IPS-NIHi11 (cell line): ENCODE measurements around the gene OR51I1.

Experiments
- DNase-seq: peaks from one replicate; pipeline ENCODE4 v3.0.0; 2012; ENCODE audit warnings: mixed read lengths, low spot score

Gene OR51I1

GRCh38 chr11:5441414-5441813 is at the start of gene OR51I1:
OR51I1 (minus strand) TSS chr11:5441514; CDS start chr11:5441514, 0 bp downstream.
- DNase-seq = no peak

- DNase-seq = no peak
These were observed 48.5 kb upstream of the OR51I1 start for GRCh38 chr11:5489576-5490357.

GRCh38 chr11:5488798-5489399 is 47.6 kb upstream of the OR51I1 start:
- DNase-seq = no peak

DNA sequence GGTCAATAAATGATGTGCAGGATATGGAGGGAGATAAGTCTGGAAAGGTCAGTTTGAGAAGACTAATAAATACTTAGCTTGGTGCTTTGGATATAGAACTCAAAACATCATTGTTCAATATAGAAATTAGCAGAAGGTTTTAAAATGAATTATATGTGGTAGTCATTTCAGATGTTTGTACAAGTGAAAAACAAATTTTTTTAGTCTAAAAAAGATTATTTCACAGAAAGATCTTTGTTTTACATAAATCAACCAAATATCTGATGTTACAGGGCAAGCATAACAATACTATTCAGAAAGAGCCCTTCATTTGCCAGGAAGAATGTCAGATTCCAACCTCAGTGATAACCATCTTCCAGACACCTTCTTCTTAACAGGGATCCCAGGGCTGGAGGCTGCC is 47.1 kb upstream of the OR51I1 start, which contains the start of gene OR52D1:
OR52D1 (plus strand) TSS at position 301 of the 400 bp plus-strand sequence; CDS start at position 323, 22 bp downstream.
- no peak for DNase-seq

DNA sequence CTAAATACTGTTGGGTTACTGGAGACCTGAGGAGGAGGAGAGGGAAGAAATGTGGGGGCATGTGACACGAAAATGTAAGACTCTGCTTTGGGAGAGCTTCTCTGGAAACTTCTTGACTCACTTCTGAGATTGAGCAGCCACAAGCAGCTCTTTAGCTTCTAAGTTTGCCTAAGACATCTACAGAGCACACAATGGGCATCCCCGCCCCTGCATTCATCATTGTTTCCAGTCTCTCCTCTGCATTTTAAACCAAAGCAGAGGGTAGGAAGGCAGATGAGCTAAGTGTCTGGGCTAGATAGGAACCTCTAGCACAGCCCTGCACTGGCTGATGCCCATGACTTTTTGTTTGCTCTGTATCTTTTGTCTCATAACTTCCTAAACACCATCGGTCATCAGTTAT is 45.1 kb upstream of the OR51I1 start:
- no peak for DNase-seq

- DNase-seq = no peak
These were observed 44.7 kb upstream of the OR51I1 start for GRCh38 chr11:5486003-5486402.

DNA sequence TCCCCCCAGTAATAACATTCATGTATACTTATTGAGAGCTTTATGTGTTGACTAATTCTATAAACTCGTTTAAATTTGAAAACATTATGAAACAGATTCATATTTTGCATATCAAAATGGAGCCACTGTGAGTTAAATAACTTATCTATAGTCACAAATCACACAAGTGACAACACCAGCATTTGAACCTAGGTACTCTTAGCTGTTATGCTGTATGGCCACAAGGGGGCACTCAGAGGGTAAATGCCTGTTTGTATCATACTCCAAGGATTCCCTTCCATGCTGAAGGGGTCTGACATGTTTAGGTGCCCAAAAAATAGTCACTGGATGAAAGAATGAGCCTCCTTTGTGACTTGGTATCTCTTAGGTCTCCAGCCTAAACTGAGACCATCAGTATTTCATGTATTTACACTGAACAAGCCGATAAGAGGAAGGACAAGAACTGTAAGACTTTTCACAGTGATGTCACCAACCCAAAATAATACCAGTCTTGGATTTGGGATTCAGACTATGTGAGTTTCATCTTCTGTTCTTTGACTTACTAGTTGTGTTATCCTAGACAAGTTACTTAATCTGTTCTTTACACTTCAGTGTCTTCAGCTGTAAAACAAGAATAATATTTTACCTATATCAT is 35.0 kb upstream of the OR51I1 start:
- DNase-seq = peak; percentile 70

- no peak for DNase-seq
These were observed 32.6 kb upstream of the OR51I1 start for GRCh38 chr11:5473921-5474320.

GRCh38 chr11:5467527-5467926 is 26.2 kb upstream of the OR51I1 start:
- no peak for DNase-seq

- no peak for DNase-seq
These were observed 19.8 kb upstream of the OR51I1 start for GRCh38 chr11:5460983-5461621.

- no peak for DNase-seq
These were observed 8.1 kb upstream of the OR51I1 start for GRCh38 chr11:5449432-5449831.

GRCh38 chr11:5449023-5449422 is 7.7 kb upstream of the OR51I1 start, which contains the start of gene OR51I2:
OR51I2 (plus strand) TSS chr11:5449323; CDS start chr11:5453489, 4,166 bp downstream.
- DNase-seq = no peak

- DNase-seq = no peak
These were observed 2.6 kb upstream of the OR51I1 start for GRCh38 chr11:5443835-5444393.

DNA sequence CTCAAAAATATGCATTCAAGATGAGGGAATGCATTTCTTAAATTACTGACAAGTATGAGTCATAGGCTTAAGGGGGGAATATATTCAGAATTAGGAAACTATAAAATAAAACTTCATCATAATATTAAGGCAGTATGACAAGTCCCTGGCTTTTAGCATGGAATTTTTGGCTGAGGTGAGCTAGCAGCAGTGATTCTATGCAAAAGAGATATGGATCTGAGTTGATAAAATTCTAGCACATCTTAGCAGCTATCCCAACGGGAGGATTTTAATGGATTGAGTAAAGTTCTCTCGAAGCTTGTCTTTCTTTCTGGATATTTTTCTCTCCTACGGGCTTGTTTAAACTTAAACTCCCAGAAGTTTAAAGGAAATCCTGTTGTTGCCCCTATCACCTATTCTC is 18.2 kb downstream of the OR51I1 start:
- no peak for DNase-seq

- no peak for DNase-seq
These were observed 19.5 kb downstream of the OR51I1 start, which contains the start of gene OR51Q1 for GRCh38 chr11:5421811-5422210. OR51Q1 (plus strand) TSS chr11:5422111; CDS start chr11:5422201, 90 bp downstream.

DNA sequence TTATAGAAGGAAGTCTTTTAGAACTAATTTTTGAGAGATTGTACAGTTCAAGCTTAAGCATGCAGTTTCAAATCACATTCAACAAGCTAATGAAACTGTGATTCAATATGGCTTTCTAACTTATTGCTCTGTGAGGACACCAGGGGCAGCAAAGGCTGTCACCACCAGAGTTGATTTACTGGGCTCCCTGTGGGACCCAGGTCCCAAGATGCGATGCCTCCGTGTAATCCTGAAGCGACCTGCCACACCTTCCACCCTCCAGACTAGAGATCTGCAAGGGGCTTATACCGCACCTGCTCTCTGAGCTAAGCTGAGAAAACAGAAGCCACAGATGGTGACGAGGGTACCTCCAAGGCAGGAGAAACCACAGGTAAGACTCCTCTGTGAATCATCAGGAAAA is 20.3 kb downstream of the OR51I1 start:
- peak; percentile 7 for DNase-seq

GRCh38 chr11:5405173-5405572 is 36.1 kb downstream of the OR51I1 start:
- no peak for DNase-seq

DNA sequence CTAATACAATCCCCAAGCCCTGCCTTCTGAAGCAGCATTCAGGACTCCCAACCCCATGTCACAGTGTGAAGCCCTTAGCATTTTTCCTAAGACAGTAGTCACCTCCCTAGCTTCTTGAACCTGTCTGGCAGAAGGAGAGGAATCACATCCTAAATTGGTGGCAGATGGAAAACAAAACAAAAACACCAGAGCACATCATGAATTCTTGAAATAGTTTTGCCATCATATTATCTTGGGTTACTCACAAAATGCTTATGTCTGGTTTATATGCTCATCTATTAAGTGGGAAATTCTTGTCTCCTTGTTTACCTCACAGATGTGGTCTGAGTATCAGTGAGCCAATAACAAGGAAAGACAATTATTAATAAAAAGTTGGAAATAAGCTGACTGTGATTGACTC is 42.4 kb downstream of the OR51I1 start:
- DNase-seq = no peak

GRCh38 chr11:5394091-5394490 is 47.2 kb downstream of the OR51I1 start:
- no peak for DNase-seq
